Suppressor macrophage treated with lipopolysaccharide for 1 hour (primary cell): ENCODE measurements around the gene UBE2H.
A peak's percentile ranks its signal among the peaks of the same experiment; 100 is the strongest.

Experiments
- DNase-seq, 3 donors: peaks; one replicate each; pipeline ENCODE4 v3.0.0-alpha.2; 2020 to 2022

UBE2H gene

DNA sequence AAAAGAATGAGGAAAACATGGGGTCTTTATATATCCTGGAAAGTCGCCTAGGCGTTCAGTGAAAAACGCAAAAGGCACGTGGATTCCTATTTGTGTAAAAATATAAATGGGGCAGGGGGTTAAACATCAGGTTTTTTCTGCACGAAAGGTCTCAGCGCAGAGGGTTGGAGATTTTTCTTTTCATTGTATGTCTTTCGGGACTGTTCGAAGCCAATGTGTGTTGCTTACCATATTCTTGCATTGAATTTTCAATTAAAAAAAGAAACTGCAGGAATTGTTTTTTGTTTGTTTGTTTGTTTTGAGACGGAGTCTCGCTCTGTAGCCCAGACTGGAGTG, 169.2 kb downstream of the UBE2H start:
- no peak for DNase-seq

- peak in 2 of 3 donors; percentile 34 to 66 for DNase-seq
Observed at GRCh38 chr7:129782818-129783583, 169.8 kb downstream of the UBE2H start.

- DNase-seq, result no peak
Observed at GRCh38 chr7:129781928-129782817, 170.6 kb downstream of the UBE2H start.

- DNase-seq, result no peak
Observed at GRCh38 chr7:129780974-129781927, 171.5 kb downstream of the UBE2H start.
